Measurements from ENCODE around the gene ANKS1B.
"Not testable (repeated sequence)": the region's sequence is repeated elsewhere in the genome, so short reads cannot be mapped to it uniquely, and the experiment has no call there.

ANKS1B gene

DNA sequence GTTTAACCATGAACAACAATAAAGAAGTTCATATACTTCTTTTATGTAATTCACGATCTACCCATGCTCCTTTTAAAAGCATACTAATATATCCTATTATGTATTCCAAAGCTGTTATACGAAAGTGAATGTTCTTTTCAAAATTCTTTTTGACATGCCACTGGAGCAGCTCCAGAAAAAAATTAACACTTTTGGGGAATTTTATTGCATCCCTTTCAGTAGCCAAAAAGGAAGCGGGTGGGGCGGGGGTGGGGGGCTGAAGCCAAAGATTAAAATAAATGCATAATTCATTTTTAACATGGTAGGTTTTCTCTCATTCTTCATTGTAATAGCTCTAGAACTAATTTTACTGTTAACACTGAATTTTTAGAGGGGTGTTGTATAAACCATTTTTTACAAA lies 123.0 kb downstream of the ANKS1B start:
- no peak for DNase-seq (ENCODE audit: low spot score)

DNA sequence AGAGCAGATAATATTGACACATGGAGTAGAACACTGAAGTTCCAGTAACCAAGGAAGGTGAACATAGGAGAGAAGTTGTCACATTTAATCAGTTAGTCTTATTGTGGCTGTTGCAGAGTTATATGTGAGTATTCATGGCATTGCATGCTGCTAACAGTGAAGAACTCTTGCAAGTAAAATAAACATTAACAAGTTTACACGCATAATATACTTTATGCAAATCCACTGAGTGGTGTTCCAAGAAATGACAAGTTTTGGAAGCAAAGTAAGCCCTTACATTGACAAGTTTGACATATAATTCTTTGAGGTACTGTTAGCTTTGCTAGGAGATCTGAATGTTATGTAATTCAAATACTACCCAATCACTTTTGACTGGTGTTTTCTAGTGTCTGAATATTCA lies 125.6 kb downstream of the ANKS1B start:
- no peak for DNase-seq (ENCODE audit: low spot score)

GRCh38 chr12:99852666-99853065 lies 132.1 kb downstream of the ANKS1B start:
- DNase-seq (ENCODE audit: low spot score), result no peak

DNA sequence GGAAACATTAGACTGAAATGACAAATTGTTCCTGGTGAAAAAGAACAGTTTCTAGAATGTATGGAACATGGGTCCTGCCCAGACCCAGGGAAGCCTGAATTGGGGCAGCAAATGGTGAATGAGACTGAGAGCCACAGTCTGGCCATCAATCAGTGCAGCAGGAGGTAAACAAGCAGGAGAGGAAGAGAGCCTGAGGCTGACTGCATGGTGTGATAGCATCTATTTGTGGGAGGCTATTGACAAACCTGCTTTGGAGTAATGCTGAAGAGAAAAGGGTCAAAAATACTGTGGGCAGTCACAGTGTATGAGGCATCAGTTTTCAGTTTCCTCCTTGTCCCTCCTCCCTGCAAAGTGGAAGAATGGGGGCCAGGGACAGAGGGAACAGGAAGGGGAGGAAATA lies 136.8 kb downstream of the ANKS1B start:
- no peak for DNase-seq (ENCODE audit: low spot score)

DNA sequence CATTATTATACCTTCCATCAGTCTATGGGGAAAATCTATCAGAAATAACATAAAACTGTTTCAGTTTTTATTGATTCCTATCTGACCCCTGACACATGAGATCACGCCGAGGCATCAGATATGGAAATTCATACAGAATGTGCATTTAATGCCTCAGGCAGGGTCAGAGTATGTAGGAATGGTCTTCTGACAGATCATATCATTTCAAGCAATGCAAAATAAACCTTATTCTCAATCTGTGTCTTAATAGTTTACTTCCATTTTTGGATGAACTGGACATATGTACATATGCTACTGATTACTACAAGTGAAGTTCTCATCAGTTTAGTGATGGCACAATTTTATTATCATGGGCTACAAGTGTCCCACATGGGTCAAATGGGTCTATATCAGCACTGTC lies 150.0 kb downstream of the ANKS1B start:
- no peak for DNase-seq (ENCODE audit: low spot score)

- no peak for DNase-seq (ENCODE audit: low spot score)
Observed at GRCh38 chr12:99833397-99833796, 151.3 kb downstream of the ANKS1B start.

DNA sequence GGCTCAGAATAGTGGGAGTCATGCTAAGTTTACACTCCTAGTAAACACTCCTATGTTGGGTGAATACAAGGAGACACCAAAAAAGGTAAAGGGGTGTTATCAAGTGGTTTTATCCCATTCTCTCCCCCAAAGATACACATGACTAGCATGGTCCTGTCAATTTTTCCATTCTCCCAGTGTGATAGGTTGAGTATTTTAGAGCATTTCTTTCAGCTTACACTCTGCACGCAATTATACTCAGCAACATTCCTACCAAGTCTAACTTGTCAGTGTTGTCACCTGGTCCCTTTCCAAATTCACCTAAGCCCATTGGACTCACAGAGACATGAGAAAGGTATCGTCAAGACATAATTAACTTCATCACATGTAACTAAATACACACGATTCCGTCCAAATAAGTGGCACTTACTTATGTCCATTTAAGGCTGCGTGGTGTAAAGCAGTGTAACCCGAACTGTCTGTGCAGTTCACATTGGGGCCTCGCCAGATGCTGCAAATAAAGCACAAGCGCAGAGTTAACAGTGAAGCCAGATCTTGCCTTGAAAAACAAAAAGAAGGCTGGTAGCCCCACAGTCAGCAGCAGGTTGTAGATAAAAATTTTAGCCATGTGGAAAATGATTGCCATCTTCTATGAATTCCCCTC lies 159.7 kb downstream of the ANKS1B start:
- DNase-seq (ENCODE audit: low spot score), result no peak

DNA sequence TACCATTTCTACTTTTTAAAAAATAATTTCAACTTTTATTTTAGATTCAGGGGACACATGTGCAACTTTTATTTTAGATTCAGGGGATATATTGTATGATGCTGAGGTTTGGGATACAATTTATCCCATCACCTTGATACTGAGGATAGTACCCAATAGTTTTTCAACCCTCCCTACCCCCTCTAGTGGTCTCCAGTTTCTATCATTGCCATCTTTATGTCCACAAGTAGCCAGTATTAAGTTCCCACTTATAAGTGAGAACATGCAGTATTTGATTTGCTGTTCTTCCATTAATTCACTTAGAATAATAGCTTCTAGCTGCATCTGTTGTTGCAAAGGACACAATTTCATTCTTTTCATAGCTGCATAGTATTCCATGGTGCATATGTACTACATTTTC lies 162.5 kb downstream of the ANKS1B start:
- no peak for DNase-seq (ENCODE audit: low spot score)

- DNase-seq (ENCODE audit: low spot score), result no peak
Observed at GRCh38 chr12:99810718-99811593, 173.8 kb downstream of the ANKS1B start.

- no peak for DNase-seq (ENCODE audit: low spot score)
Observed at GRCh38 chr12:99809909-99810308, 174.8 kb downstream of the ANKS1B start.

- no peak for DNase-seq (ENCODE audit: low spot score)
Observed at GRCh38 chr12:99806304-99806703, 178.4 kb downstream of the ANKS1B start.

- DNase-seq (ENCODE audit: low spot score), result no peak
Observed at GRCh38 chr12:99804715-99805114, 180.0 kb downstream of the ANKS1B start.

DNA sequence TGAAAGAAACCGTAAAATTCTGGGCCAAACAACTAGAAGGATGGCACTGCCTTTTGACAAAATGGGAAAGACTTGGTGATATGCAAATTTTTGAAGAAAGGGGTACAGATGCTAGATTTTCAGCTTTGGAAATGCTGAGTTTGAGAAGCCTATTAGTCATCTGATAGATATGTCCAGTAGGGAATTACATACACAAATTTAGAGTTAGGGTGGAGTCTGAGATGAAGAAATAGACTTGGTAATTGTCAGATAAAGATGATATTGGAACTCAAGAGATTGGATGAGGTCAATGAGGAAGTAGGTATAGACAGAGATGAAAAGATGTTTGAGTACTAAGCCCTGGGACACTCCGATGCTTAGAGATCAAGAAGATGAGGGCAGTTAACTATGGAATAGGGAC lies 184.1 kb downstream of the ANKS1B start:
- DNase-seq (ENCODE audit: low spot score), result no peak

GRCh38 chr12:99797931-99798330 lies 186.8 kb downstream of the ANKS1B start:
- not testable (repeated sequence) for DNase-seq (ENCODE audit: low spot score)

- DNase-seq (ENCODE audit: low spot score), result no peak
Observed at GRCh38 chr12:99783421-99783820, 201.3 kb downstream of the ANKS1B start.

DNA sequence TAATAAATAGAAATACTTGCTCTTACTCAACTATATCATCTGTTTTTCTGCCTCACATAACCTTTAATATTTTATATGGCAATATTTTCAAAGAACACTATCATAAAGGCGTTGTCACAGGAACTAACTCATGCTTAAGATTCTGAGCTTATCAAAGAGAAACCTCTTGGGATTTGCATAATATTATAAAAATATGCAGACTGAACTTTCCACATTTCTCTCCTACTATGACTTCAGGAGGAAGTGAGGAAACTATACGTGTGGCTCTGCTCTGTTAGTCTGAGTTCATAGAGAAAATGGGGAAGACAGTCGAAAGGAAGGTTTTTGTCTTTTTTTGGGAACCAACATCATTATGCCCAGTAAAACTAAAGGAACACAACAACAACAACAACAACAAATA lies 212.5 kb downstream of the ANKS1B start:
- no peak for DNase-seq (ENCODE audit: low spot score)

DNA sequence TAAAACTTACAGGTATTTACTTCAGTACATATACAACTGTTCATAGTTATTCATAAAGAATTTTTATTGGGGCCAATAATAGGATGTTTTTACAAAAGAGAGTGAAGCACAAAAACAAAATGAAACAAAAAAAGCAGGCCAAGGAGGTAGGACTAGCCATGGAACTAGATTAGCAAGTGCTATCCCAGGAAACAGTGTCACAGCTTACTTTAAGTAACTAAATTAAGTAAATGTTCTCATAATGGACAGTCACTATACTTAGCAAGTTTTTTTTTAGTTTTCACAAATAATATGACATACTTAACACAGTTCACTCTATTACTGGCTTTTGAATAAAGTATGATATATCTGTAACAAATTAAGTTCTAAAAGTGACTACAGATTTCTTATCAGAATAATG lies 213.1 kb downstream of the ANKS1B start:
- DNase-seq (ENCODE audit: low spot score), result no peak

- DNase-seq (ENCODE audit: low spot score), result no peak
Observed at GRCh38 chr12:99769396-99769980, 215.2 kb downstream of the ANKS1B start.

DNA sequence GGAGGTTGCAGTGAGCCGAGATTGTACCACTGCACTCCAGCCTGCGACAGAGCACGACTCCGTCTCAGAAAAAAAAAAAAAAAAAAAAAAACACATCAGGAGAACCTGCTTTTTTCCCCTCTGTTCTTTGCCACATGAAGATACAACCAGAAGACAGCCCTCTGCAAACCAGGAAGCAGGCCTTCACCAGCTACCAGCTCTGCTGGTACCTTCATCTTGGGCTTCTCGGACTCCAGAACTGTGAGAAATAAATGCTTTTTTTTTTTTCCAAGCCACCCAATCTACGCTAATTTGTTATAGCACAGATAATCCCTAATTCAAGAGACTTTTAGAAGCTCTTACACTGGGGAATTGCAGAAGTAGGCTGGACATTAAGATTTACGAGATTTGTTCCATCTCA lies 216.0 kb downstream of the ANKS1B start:
- no peak for DNase-seq (ENCODE audit: low spot score)

GRCh38 chr12:99767809-99768208 lies 216.9 kb downstream of the ANKS1B start:
- DNase-seq (ENCODE audit: low spot score), result no peak

GRCh38 chr12:99766408-99766807 lies 218.3 kb downstream of the ANKS1B start:
- no peak for DNase-seq (ENCODE audit: low spot score)

GRCh38 chr12:99765469-99766114 lies 219.1 kb downstream of the ANKS1B start:
- no peak for DNase-seq (ENCODE audit: low spot score)

DNA sequence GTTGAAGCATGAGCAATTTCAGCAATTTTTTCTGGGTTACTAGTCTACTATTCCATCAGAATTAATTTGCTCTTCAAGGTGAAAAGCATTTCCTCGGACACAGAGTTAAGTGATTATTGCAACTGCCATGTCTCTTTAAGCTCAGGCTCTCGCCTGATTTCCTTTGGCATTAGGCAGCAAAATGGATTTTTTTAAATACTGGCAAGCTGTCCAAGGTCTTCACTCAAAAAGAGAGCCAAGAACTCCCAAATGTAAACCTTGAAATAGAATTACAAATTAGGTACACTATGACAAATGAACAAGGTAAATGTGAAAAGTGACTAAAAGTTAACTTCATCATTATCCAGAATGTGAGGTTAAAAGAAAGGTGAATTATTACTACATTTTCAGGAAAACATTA lies 225.3 kb downstream of the ANKS1B start:
- no peak for DNase-seq (ENCODE audit: low spot score)

Measured in CD4-positive, alpha-beta T cell treated with Interleukin-15 for 4 hours (primary cell).